Stimulated activated naive CD4-positive, alpha-beta T cell treated with Interleukin-2 at 50 U/mL for 16 hours (primary cell): Measurements from ENCODE around the gene ZFHX3.
"Not testable (repeated sequence)": the region's sequence is repeated elsewhere in the genome, so short reads cannot be mapped to it uniquely, and the experiment has no call there.

Experiments used
- DNase-seq: peaks from one replicate; lab custom pipeline; 2025; lab: John Stamatoyannopoulos, UW

The ZFHX3 gene

GRCh38 chr16:73023752-73024570 lies 24.0 kb downstream of the ZFHX3 start:
- no peak for DNase-seq

GRCh38 chr16:73023320-73023719 lies 24.6 kb downstream of the ZFHX3 start:
- no peak for DNase-seq

- DNase-seq, result no peak
Measured at GRCh38 chr16:73022534-73022933, 25.4 kb downstream of the ZFHX3 start.

GRCh38 chr16:73021866-73022495 lies 25.9 kb downstream of the ZFHX3 start:
- no peak for DNase-seq

- DNase-seq, result no peak
Measured at GRCh38 chr16:73020409-73020884, 27.5 kb downstream of the ZFHX3 start.

GRCh38 chr16:73019457-73020362 lies 28.2 kb downstream of the ZFHX3 start:
- DNase-seq, result no peak

GRCh38 chr16:73018821-73019456 lies 29.0 kb downstream of the ZFHX3 start:
- no peak for DNase-seq

GRCh38 chr16:73017321-73017720 lies 30.6 kb downstream of the ZFHX3 start:
- DNase-seq, result no peak

GRCh38 chr16:73016488-73016830 lies 31.5 kb downstream of the ZFHX3 start:
- no peak for DNase-seq

- DNase-seq, result no peak
Measured at GRCh38 chr16:73015612-73016487, 32.1 kb downstream of the ZFHX3 start.

GRCh38 chr16:73014768-73015167 lies 33.2 kb downstream of the ZFHX3 start:
- no peak for DNase-seq

- no peak for DNase-seq
Measured at GRCh38 chr16:73013974-73014373, 34.0 kb downstream of the ZFHX3 start.

GRCh38 chr16:73012341-73012740 lies 35.6 kb downstream of the ZFHX3 start:
- no peak for DNase-seq

- DNase-seq, result no peak
Measured at GRCh38 chr16:73011926-73012325, 36.0 kb downstream of the ZFHX3 start.

- no peak for DNase-seq
Measured at GRCh38 chr16:73010150-73010676, 37.7 kb downstream of the ZFHX3 start.

- DNase-seq, result not testable (repeated sequence)
Measured at GRCh38 chr16:73009710-73010109, 38.2 kb downstream of the ZFHX3 start.

GRCh38 chr16:73006026-73006425 lies 41.9 kb downstream of the ZFHX3 start:
- DNase-seq, result no peak

GRCh38 chr16:73002866-73003265 lies 45.1 kb downstream of the ZFHX3 start:
- no peak for DNase-seq

GRCh38 chr16:73000907-73001521 lies 46.9 kb downstream of the ZFHX3 start:
- no peak for DNase-seq
